SU-DHL-6 (cell line): ENCODE measurements around the gene UBL5.

Experiments
- CTCF ChIP-seq: fragments of 200-600 bp; sonication (generic); IDR thresholded peaks from one replicate; pipeline ENCODE4 v1.5.1; 2017; ENCODE audit warnings: antibody characterized with exemption, mild to moderate bottlenecking, low read length, moderate library complexity; ENCODE audit not compliant: insufficient read depth, poor library complexity, severe bottlenecking
- EZH2phosphoT487 ChIP-seq: fragments of 200-600 bp; sonication (generic), shearing (Covaris generic); conservative IDR thresholded peaks from 2 replicates; pipeline ENCODE4 v1.6.1; 2018; ENCODE audit warnings: mild to moderate bottlenecking, antibody characterized with exemption, low read length, moderate library complexity, mixed read lengths

- no peak for TF ChIP-seq CTCF
- no peak for TF ChIP-seq EZH2phosphoT487
These were observed 48.1 kb downstream of the UBL5 start for GRCh38 chr19:9875796-9876195.
